Stimulated activated CD4-positive, alpha-beta T cell treated with anti-CD3 and anti-CD28 coated beads, Interleukin-12 subunit alpha, Interleukin-12 subunit beta, amount 100 ng/mL, for 48 hours (primary cell): ENCODE measurements around the gene GCC2.
"Not testable (repeated sequence)": the region's sequence is repeated elsewhere in the genome, so short reads cannot be mapped to it uniquely, and the experiment has no call there.

Experiments
- DNase-seq, 3 donors: peaks; one replicate each; pipeline ENCODE4 v3.0.0-alpha.2; 2020; ENCODE audit warnings: low read depth in 2 of 3, low spot score in 1 of 3

Gene GCC2

GRCh38 chr2:108524688-108525087 lies 75.7 kb downstream of the GCC2 start:
- not testable (repeated sequence) for DNase-seq

- DNase-seq, result not testable (repeated sequence)
Observed at GRCh38 chr2:108525258-108525657, 76.3 kb downstream of the GCC2 start.

GRCh38 chr2:108531674-108532055 lies 82.7 kb downstream of the GCC2 start:
- DNase-seq, result no peak

GRCh38 chr2:108533832-108534583 lies 85.0 kb downstream of the GCC2 start, which contains the start of gene LIMS1:
Gene LIMS1, plus strand, starts transcription at chr2:108534470. Its CDS starts 93 bp downstream, at chr2:108534563.
- DNase-seq, result peak; percentile 73 to 90 (median 74)

GRCh38 chr2:108534584-108535356 lies 85.8 kb downstream of the GCC2 start:
- peak in 2 of 3 donors; percentile 25 to 30 for DNase-seq

- DNase-seq, result no peak
Observed at GRCh38 chr2:108535357-108535631, 86.3 kb downstream of the GCC2 start.

- DNase-seq, result no peak
Observed at GRCh38 chr2:108536133-108536780, 87.3 kb downstream of the GCC2 start.

GRCh38 chr2:108536911-108537310 lies 87.9 kb downstream of the GCC2 start:
- no peak for DNase-seq

GRCh38 chr2:108538000-108538625 lies 89.1 kb downstream of the GCC2 start:
- no peak for DNase-seq

- no peak for DNase-seq
Observed at GRCh38 chr2:108541451-108541850, 92.4 kb downstream of the GCC2 start.

GRCh38 chr2:108542071-108542470 lies 93.1 kb downstream of the GCC2 start:
- no peak for DNase-seq

- no peak for DNase-seq
Observed at GRCh38 chr2:108547606-108548005, 98.6 kb downstream of the GCC2 start.

GRCh38 chr2:108548208-108549003 lies 99.4 kb downstream of the GCC2 start:
- no peak for DNase-seq

GRCh38 chr2:108552566-108552965 lies 103.6 kb downstream of the GCC2 start:
- DNase-seq, result no peak

GRCh38 chr2:108553209-108553919 lies 104.4 kb downstream of the GCC2 start:
- DNase-seq, result no peak

- DNase-seq, result no peak
Observed at GRCh38 chr2:108554528-108554927, 105.5 kb downstream of the GCC2 start.

- no peak for DNase-seq
Observed at GRCh38 chr2:108555572-108555971, 106.6 kb downstream of the GCC2 start.

- DNase-seq, result not testable (repeated sequence)
Observed at GRCh38 chr2:108556581-108556980, 107.6 kb downstream of the GCC2 start.
